Testis (tissue), 2 donors: Measurements from ENCODE around the gene TMEM52.

Experiments
- POLR2A ChIP-seq: fragments of 450-650 bp; IDR thresholded peaks from one replicate; pipeline ENCODE4 v1.6.1; 2017; ENCODE audit warnings: antibody characterized with exemption, mild to moderate bottlenecking, moderate library complexity
- TF ChIP-seq, protein P1 (sequence below), 3 experiments: fragments of 450-650 bp in 2 of 3; fragments of 200-600 bp in 1 of 3; sonication (generic) in 1 of 3; IDR thresholded peaks; one replicate each; pipeline ENCODE4 v1.5.1; 2016 to 2019; ENCODE audit warnings: antibody characterized with exemption in 3 of 3, mild to moderate bottlenecking in 2 of 3, moderate library complexity in 1 of 3

DNA sequence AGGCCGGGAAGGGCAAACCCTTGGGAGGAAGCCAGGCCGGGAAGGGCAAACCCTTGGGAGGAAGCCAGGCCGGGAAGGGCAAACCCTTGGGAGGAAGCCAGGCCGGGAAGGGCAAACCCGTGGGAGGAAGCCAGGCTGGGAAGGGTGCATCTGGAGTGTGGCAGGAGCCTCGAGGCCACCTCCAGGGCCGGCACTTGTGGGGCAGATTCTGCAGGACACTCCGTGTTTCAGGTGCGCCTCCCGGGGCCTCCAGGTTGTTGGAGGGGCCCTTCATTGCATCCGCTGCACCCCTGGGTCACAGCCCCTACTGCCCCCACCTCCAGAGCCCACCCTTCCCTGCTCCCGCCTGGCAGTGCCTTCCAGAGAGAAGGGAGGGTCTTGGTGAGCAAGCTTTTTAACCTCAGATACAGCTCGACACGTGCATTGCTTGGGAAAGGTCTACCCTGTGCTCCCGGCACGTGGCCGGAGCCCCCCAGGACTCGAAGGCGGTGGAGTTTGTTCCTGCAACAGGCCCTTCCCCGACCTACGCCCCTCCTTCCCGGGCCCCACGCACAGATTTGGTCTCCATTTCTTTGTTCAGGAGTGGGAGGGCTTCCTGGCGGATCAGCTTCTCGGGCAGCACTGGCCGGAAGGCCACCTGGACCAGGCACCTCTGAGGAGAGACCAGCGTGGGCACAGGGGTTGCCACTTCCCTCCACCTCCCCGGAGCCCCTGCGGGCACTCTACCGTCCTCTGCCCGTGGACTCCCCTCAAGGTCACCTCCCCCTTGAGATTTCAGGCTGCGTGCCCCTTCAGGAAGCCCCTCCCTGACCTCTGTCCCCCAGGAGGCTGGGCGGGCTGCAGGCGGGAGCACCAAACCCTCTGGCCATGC lies 9.4 kb upstream of the TMEM52 start:
- TF ChIP-seq, protein P1, sequence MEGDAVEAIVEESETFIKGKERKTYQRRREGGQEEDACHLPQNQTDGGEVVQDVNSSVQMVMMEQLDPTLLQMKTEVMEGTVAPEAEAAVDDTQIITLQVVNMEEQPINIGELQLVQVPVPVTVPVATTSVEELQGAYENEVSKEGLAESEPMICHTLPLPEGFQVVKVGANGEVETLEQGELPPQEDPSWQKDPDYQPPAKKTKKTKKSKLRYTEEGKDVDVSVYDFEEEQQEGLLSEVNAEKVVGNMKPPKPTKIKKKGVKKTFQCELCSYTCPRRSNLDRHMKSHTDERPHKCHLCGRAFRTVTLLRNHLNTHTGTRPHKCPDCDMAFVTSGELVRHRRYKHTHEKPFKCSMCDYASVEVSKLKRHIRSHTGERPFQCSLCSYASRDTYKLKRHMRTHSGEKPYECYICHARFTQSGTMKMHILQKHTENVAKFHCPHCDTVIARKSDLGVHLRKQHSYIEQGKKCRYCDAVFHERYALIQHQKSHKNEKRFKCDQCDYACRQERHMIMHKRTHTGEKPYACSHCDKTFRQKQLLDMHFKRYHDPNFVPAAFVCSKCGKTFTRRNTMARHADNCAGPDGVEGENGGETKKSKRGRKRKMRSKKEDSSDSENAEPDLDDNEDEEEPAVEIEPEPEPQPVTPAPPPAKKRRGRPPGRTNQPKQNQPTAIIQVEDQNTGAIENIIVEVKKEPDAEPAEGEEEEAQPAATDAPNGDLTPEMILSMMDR (IDR thresholded peaks at IDR 0.05): no peak
- no peak for TF ChIP-seq POLR2A
